CD4-positive, alpha-beta T cell treated with Interleukin-12 subunit alpha and Interleukin-12 subunit beta, for 1 hour (primary cell): ENCODE data around the gene SPDYE16.
"Not testable (repeated sequence)": the region's sequence is repeated elsewhere in the genome, so short reads cannot be mapped to it uniquely, and the experiment has no call there.

Experiments used
- DNase-seq: peaks from one replicate; pipeline ENCODE4 v3.0.0-alpha.2; 2020

Gene SPDYE16, protein sequence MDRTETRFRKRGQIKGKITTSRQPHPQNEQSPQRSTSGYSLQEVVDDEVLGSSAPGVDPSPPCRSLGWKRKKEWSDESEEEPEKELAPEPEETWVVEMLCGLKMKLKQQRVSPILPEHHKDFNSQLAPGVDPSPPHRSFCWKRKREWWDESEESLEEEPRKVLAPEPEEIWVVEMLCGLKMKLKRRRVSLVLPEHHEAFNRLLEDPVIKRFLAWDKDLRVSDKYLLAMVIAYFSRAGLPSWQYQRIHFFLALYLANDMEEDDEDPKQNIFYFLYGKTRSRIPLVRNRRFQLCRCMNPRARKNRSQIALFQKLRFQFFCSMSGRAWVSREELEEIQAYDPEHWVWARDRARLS

DNA sequence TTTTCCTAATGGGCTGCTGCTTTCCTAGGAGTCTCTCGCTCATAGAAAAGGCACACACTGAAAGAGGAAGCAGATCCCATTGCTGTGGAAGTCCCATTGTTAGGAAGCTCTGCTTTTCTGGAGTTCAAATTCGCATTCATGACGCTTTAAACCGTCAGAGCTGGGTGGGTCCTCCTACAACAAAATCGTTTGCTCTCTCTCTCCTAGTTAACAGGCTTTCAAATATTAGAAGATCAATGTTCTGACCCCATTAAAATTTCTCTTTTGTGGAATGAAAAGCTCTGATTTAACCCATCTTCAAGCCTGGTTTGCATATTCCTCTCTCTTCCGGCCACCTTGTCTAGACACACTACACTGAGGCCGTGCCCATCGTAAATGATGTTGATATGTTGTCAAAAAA lies at the start of gene SPDYE16:
Gene SPDYE16, minus strand, starts transcription at position 101 of the 400 bp plus-strand sequence. CDS start 1,838 bp downstream, outside the sequence.
- DNase-seq = not testable (repeated sequence)

DNA sequence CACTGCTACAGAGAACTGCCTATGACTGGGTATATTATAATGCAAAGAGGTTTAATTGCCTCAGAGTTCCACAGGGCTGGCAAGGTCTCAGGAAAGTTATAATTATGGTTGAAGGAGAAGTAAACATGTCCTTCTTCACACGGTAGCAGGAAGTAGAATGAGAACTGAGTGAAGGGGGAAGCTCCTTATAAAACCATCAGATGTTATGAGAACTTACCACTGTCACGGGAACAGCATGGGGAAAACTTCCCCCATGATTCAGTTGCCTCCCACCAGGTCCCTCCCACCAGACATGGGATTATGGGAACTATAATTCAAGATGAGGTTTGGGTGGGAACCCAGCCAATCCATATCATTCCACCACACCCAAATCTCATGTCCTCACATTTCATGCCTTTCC lies 49.6 kb upstream of the SPDYE16 start:
- DNase-seq = not testable (repeated sequence)

DNA sequence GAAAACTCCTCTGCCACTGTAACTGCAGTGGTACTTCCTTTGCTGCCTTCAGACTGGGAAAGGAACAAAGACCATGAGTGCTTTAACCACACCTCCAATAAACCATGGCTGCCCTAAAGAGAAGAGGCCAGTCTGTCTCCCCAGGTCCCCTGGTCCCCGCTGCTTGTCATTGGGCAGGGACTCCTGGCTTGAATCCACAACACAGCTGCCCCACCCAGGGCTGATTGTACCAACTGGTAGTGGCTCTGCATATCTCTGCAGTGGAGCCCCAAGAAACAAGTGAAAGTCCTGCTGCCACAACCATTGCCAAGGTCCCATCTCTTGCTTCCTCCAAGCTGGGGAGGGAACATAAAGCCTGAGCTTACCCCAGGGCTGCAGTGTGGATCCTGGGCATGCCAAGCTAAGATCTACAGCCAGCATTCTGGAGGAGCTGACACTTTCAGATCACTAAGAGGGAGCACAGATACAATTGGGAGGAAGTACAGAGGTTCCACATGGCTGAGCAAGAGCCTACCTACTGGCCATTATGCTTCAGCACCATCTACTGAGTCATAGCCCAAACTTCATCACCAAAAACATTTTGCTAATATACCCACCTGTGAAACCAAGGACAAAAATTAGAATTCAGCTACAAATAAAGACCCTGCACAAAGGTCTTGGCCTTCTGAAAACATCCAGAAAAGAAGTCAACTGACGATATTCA lies 48.7 kb upstream of the SPDYE16 start:
- not testable (repeated sequence) for DNase-seq

- DNase-seq = not testable (repeated sequence)
Observed at GRCh38 chr7:76591033-76591432, 47.9 kb upstream of the SPDYE16 start.

DNA sequence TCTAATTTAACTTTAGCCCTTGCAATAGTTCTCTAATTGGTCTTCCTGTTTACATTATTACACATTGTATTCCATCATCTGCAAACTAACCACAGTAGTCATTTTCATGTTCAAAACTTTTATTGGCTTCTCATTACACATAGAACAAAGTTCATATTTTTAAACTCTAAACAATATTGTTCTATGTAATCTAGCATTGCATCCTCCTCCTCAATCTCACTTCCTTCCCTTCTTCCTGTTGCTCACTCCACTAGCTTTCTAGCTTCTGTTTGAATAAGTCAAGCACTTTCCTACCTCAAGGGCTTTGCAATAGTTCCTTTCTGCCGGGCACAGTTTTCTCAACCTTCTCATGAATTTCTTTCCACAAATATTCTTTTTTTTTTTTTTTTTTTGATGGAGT lies 45.5 kb upstream of the SPDYE16 start:
- DNase-seq = not testable (repeated sequence)

DNA sequence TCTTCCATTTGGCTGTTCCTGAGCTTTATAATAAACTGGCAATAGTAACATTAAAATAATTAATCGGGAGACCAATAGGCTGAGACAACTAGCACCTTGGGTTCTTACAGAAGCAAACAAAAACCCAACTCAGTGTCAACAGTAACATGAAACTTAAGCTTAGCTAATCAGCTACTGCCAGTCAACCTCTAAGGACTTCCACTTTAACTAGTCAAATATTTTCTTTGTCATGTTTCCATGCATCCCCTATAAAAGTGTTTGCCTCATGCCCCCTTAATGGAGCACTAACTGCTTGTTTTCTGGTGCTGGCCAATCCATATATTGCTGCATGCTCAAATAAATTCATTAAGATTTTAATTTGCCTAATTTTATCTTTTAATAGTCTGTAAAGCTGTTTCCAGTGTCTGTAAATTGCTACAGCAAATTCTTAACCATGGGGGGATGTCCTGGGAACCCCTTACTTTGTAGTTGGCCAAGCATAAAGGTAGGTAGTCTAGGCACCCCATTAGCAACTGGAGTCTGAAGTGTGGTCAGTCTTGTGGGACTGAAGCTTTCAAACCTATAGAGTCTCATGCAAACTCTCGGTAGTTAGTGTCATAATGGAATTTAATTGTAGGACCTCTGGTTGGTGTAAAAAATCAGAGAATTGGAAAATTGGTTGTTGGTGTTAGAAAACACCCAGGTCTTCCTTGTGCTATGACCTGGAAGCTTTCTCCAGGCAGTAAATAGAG lies 43.7 kb upstream of the SPDYE16 start:
- DNase-seq = not testable (repeated sequence)

GRCh38 chr7:76583636-76584281 lies 40.7 kb upstream of the SPDYE16 start:
- DNase-seq = not testable (repeated sequence)

DNA sequence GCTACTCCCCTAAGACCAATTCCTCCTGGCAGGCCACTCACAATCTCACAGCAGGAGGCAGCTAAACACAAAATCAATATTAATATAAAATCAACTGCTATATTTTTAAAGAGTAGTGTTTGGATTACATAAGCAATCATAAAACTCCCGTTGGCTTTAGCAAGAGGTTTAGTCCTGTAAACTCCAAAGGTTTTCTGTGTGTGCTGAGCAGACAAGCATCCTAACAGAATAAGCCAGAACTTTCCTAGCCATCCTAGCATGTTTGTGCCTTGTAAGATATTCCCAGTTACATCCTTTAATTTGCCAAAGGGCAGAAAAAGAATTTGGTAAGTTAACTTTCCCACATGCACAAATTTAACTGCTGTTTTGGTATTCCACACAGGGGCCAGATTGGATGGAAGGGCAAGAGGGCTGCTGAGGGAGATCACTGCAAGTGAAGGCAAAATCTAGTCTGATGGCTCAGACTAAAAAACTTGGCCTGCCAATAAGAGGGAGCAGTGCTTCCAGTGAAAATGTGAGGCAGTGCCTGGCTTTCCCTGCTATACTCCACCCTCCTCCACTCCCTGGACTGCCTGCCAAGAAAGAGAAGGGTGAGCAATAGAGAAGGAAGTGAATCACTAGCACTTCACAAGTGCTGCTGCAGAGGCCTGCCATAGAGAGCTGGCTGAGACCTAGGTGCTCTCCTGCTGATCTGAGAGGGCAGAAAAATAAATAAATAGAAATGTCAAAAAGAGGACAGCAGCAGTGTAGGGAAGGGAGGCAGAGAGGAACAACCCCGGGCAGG lies 39.9 kb upstream of the SPDYE16 start:
- DNase-seq = not testable (repeated sequence)

- not testable (repeated sequence) for DNase-seq
Observed at GRCh38 chr7:76575919-76576655, 33.0 kb upstream of the SPDYE16 start.

GRCh38 chr7:76575431-76575830 lies 32.3 kb upstream of the SPDYE16 start:
- not testable (repeated sequence) for DNase-seq

DNA sequence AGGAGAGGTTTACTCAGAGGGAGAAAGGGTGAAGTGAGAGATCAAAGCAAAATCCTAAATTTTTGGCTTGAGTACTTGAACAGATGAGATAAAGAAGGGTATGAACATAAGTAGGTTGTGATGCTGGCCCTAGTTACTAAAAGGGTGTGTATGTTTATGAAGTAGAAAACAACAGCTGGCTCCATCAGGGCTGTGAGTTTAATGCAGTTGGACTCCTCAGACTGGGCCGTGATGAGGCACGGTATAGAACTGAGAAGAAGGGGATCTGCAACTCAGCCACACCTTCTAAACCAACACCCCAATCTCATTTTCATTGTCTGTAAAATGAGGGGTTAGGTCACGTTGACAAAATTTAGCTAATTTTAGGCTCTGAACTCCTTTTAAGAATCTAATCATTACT lies 29.2 kb upstream of the SPDYE16 start:
- not testable (repeated sequence) for DNase-seq

GRCh38 chr7:76570324-76570775 lies 27.3 kb upstream of the SPDYE16 start:
- DNase-seq = not testable (repeated sequence)

DNA sequence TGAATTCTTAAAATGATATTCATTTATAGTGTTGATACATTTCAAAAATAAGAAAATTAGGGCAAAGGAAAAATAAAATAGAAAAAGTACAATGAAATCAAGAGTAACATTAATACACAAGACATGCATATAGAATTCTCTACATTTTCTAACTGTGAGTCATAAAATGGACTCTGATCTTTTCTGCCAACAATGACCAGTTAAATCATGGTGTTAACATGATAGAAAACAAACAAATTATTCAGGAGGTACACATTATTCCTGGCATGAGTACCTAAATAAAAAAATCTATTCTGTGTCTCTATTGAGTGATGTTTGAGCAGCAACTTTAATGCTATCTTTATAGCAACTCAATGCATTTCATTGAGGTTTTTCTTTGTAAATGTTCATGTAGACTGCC lies 25.6 kb upstream of the SPDYE16 start:
- not testable (repeated sequence) for DNase-seq

DNA sequence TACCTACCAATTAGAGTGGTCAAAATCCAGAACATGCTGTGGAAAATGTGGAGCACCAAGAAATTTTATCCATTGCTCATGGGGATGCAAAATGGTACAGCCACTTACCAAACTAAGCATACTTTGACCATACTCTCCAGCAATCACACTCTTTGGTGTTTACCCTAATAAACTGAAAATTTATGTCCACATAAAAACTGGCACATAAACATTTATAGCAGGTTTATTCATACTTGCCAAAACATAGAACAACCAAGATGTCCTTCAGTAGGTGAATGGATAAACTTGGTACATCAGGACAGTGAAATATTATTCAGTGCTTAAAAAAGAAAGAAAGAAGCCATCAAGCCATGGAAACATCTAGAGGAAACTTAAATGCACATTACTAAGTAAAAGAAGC lies 24.7 kb upstream of the SPDYE16 start:
- not testable (repeated sequence) for DNase-seq

- not testable (repeated sequence) for DNase-seq
Observed at GRCh38 chr7:76567311-76567710, 24.2 kb upstream of the SPDYE16 start.

GRCh38 chr7:76565001-76565400 lies 21.9 kb upstream of the SPDYE16 start:
- DNase-seq = not testable (repeated sequence)

DNA sequence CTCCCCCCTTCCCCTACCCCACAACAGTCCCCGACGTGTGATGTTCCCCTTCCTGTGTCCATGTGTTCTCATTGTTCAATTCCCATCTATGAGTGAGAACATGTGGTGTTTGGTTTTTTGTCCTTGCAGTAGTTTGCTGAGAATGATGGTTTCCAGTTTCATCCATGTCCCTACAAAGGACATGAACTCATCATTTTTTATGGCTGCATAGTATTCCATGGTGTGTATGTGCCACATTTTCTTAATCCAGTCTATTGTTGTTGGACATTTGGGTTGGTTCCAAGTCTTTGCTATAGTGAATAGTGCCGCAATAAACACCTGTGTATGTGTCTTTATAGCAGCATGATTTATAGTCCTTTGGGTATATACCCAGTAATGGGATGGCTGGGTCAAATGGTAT lies 18.2 kb upstream of the SPDYE16 start:
- DNase-seq = not testable (repeated sequence)

DNA sequence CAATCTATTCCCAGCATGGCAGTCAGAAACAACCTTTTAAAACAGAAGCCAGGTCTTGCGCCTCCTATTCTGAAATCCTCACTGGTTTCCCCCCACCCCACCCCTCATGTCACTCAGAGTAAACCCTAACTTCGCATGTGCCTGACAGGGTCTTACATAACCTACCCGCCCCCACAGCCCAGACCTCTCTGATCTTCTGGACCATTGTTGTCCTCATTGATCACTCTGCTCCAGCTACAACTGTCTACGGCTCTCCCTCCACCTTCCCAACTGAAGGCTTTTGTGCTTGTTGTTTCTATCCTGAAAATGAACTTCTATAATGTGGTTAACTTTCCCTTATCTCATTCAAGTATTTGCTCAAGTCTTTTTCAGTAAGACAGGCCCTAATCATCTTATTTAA lies 17.1 kb upstream of the SPDYE16 start:
- not testable (repeated sequence) for DNase-seq

GRCh38 chr7:76559685-76560084 lies 16.6 kb upstream of the SPDYE16 start:
- not testable (repeated sequence) for DNase-seq

GRCh38 chr7:76551992-76552391 lies 8.9 kb upstream of the SPDYE16 start:
- DNase-seq = not testable (repeated sequence)

GRCh38 chr7:76549855-76550248 lies 6.8 kb upstream of the SPDYE16 start:
- DNase-seq = peak; percentile 1
